T-helper 9 cell (primary cell): ENCODE measurements around the gene DOCK4.
A peak's percentile ranks its signal among the peaks of the same experiment; 100 is the strongest.
"Not testable (repeated sequence)": the region's sequence is repeated elsewhere in the genome, so short reads cannot be mapped to it uniquely, and the experiment has no call there.

ENCODE experiments used
- DNase-seq: peaks from one replicate; pipeline ENCODE4 v3.0.0-alpha.2; 2020
- total RNA-seq, 2 donors: gene quantifications; one replicate each; lab custom pipeline; 2026; lab: John Stamatoyannopoulos, UW

The DOCK4 gene, protein sequence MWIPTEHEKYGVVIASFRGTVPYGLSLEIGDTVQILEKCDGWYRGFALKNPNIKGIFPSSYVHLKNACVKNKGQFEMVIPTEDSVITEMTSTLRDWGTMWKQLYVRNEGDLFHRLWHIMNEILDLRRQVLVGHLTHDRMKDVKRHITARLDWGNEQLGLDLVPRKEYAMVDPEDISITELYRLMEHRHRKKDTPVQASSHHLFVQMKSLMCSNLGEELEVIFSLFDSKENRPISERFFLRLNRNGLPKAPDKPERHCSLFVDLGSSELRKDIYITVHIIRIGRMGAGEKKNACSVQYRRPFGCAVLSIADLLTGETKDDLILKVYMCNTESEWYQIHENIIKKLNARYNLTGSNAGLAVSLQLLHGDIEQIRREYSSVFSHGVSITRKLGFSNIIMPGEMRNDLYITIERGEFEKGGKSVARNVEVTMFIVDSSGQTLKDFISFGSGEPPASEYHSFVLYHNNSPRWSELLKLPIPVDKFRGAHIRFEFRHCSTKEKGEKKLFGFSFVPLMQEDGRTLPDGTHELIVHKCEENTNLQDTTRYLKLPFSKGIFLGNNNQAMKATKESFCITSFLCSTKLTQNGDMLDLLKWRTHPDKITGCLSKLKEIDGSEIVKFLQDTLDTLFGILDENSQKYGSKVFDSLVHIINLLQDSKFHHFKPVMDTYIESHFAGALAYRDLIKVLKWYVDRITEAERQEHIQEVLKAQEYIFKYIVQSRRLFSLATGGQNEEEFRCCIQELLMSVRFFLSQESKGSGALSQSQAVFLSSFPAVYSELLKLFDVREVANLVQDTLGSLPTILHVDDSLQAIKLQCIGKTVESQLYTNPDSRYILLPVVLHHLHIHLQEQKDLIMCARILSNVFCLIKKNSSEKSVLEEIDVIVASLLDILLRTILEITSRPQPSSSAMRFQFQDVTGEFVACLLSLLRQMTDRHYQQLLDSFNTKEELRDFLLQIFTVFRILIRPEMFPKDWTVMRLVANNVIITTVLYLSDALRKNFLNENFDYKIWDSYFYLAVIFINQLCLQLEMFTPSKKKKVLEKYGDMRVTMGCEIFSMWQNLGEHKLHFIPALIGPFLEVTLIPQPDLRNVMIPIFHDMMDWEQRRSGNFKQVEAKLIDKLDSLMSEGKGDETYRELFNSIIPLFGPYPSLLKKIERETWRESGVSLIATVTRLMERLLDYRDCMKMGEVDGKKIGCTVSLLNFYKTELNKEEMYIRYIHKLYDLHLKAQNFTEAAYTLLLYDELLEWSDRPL (N-terminal part only)
- total RNA-seq = 0.97 to 1.9 reads per million in 2 donors

DNA sequence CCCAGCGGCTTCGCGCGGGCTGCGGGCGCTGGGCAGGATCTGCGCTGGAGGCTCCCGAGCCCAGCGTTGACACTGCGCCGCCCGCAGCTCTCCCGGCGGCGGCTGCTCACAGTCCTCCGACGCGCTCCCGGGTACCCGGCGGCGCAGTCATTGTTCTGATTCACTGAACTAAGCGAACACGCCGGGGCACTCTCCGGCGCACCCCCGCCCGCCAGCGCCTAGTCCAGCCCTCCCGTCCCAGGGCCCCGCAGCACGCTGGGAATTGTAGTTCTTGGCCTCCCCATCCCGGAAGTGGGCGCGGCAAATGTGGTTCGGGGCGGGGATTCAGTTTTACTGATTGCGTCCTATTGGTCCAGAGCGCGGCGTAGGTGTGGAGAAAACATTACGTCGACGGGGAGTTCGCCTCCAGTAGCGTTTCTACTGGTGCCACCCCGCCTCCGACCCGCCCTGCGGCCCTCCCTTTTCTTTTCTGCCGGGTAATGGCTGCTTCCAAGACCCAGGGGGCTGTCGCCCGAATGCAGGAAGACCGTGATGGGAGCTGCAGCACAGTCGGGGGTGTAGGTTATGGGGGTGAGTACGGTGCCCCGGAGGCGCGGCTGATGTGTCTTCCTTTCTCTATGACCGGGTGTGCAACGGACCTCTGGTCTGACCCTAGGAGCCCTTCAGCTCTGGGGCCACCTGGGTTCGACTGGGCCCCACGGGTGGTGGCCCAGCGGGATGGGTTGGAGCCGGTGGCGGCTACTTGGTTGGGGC lies at the start of gene DOCK4, which contains the start of gene ZNF277:
Gene DOCK4 (minus strand): TSS at position 162 of the 753 bp plus-strand sequence. CDS start 261 bp downstream, outside the sequence.
Gene ZNF277 (plus strand): TSS at position 458 of the 753 bp plus-strand sequence. CDS start 22 bp downstream, at position 480.
- DNase-seq = peak; percentile 100

DNA sequence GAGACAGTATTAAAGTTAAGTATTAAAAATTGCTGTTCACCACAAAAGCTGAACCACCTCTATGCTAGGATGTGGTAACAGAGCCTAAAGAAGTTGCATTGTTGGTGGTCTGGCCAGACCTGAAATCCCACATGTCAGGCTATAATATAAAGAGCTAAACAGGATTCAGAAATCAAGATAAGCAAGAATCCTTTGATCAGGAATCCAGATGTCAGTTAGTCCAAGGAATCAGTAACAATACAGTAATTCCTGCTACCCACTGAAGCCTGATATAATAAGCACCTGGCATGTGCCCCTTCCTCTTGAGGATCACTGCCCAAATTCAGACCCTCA lies 49.2 kb upstream of the DOCK4 start:
- no peak for DNase-seq

DNA sequence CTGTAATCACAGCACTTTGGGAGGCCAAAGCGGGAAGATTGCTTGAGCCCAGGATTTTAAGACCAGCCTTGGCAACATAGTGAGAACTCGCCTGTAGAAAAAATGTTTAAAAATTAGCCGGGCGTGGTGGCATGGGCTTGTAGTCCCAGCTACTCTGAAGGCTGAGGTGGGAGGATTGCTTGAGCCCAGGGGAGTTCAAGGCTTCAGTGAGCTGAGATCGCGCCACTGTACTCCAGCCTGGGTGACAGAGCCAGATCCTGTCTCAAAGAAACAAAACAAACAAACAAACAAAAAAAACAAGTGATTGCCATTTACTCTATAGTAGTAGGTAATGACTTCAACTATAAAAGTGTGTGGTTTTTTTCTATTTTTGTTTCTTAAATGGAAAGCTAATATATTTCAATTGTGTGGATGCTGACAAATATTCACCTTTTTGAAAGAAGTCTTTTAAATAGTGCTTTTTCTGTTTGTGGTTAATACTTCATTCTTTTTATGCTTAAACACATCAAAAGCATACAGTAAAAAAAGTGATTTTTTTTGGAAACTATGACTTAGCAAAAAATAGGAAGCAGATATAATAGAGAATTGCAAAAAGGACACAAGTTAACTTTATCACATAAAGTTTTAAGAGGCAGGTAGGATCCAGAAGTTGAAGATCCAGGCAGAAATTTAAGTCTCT lies 48.6 kb upstream of the DOCK4 start:
- DNase-seq = no peak

DNA sequence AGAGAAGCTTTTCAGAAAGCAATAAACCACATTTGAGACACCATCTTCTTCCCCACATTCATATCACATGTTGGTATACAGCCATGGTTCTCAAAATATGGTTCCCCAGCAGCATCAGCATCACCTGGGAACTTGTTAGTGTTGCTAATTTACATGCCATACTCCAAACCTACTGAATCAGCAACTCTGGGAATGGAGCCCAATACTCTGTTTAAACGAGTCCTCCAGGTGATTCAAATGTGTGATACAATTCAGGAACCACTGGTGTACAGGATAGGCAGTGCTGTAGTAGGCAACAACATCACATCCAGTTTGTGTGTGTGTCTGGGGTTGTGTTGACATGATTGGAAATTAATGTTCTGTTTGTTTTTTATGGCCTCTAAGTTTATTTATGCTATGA lies 48.0 kb upstream of the DOCK4 start:
- no peak for DNase-seq

DNA sequence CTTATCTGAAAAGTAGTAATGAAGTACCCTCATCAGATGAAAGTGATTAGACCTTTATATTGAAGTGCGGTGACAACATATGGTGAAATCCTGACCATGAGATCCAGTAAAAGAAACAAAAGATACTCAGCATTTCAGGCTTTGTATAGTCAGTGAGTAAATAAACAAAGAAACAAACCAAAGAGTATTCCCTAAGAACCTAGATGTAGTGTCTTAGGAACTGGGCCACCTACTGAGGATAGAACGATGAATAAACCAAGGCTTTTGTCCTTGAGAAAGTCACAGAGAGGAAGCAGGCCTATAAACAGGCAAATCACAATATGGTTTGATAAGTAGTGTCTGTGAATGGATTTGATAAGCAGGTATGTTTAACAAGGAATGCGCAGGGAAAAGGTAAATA lies 46.5 kb upstream of the DOCK4 start:
- DNase-seq = no peak

DNA sequence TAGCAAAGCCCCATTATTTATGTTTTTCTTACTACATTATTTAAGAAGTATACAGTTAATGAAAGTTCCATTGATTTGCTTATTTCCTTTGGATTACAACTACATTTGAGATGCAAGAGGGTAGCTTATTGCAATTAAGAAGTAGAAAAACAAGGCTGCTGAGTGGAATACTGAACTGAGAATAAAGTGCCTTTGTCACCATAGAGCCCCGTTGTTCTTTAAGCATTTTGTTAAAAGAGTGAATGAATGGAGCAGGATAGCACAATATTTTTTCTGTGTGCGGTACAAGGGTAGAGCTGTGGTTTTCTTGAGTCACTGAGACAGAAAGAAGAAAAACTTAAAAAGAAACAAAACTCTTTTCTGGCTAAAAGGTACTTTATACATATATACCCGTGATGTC lies 45.9 kb upstream of the DOCK4 start:
- DNase-seq = no peak

DNA sequence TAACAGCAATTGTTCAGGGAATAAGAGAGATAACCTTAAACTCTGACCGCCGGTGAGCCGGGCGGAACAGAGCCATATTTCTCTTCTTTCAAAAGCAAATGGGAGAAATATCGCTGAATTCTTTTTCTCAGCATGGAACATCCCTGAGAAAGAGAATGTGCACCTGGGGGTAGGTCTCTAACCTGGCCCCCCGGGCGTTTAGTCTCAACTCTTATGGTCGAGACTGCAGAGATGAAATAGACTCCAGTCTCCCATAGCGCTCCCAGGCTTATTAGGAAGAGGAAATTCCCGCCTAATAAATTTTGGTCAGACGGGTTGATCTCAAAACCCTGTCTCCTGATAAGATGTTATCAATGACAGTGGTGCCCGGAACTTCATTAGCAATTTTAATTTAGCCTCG lies 43.8 kb upstream of the DOCK4 start:
- not testable (repeated sequence) for DNase-seq

DNA sequence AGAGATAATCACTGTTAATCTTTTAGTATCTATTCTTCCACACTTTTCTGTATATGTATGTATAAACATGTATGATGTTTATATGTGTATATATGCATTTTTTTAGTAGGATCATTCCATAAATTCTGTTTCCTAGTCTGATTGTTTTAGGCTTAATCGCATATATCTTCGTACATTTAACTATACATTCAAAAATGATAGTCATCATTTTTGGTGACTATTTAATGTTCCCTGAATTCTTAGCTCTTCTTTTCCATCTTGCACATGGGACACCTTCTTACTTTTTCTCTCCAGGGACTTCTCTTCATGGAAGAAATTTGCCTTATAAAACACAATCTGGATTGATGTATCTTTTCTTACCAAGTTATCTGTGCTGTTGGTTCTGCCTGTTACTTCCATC lies 42.4 kb upstream of the DOCK4 start:
- no peak for DNase-seq

DNA sequence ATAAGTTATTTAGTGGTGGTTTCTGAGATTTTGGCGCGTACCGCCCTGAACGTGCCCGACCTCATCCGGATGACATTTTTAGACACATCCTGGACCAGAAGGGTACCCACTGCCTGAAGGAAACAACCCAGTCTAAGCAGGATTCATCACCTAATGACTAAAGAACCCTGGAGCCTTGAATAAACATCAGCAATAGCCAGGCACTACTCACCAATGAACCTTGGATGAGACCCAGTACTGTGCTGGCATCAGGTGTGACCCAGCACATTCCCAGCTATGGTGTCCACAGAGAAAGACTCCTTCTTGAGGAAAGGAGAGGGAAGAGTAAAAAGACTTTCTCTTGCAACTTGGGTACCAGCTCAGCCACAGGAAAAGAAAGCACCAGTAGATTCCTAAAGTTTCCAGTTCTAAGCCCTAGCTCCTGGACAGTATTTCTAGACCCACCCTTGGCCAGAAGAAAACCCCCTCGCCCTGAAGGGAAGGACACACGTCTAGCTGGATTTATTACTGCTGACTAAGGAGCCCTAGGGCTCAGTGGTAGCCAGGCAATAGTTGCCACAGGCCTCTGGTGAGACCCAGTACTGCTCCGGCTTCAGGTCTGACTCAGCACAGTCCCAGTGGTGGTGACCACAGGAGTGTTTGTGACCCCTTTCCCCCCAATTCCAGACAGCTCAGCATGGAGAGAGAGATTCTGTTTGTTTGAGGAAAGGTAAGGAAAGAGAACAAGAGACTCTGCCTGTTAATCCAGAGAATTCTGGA lies 32.8 kb upstream of the DOCK4 start:
- no peak for DNase-seq

DNA sequence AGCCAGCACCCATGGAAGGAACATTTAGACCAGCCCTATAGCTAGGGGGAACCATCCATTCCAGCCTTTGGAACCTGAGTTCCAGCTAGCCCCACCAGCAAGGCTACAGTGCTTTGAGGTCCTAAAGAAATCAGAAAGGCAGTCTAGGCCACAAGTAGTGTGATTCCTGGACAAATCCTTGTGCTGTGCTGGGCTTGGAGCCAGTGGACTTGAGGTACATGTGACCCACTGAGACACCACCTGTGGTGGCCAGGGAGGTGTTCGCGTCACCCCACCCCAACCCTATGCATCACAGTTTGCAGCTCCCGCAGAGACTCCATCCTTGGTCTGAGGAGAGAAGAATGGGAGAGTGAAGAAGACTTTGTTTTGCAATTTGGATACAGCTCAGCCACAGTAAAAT lies 32.1 kb upstream of the DOCK4 start:
- no peak for DNase-seq

DNA sequence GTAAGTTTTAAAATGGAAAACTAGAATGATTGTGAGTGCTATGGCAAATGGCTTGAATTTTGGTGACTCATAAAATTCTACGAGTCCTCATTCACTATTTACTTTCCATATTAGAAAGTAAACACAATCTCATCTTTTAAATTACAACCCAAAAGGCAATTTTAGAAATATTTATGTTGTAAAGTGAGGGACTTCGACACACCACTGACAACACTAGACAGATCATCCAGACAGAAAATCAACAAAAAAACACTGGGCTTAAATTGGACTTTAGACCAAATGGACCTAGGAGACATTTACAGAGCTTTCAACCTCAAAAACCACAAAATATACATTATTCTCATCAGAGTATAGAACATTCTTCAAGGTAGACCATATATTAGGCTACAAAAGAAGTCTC lies 30.4 kb upstream of the DOCK4 start:
- no peak for DNase-seq

DNA sequence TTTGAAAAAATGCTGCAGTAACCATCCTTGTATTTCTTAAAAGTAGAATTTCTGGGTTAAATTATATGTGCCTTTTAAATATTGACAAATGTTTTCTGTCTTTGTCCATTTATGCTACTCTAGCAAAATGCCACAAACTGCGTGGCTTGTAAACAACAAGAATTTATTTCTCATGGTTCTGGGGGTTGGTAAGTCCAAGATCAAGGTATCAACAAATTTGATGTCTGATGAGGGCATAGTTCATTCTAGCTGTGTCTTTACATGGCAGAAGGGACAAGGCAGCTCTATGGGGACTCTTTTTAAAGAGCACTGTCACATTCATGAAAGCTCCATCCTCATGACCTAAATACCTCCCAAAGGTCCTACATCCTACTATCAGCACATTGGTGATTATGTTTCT lies 27.9 kb upstream of the DOCK4 start:
- DNase-seq = no peak

DNA sequence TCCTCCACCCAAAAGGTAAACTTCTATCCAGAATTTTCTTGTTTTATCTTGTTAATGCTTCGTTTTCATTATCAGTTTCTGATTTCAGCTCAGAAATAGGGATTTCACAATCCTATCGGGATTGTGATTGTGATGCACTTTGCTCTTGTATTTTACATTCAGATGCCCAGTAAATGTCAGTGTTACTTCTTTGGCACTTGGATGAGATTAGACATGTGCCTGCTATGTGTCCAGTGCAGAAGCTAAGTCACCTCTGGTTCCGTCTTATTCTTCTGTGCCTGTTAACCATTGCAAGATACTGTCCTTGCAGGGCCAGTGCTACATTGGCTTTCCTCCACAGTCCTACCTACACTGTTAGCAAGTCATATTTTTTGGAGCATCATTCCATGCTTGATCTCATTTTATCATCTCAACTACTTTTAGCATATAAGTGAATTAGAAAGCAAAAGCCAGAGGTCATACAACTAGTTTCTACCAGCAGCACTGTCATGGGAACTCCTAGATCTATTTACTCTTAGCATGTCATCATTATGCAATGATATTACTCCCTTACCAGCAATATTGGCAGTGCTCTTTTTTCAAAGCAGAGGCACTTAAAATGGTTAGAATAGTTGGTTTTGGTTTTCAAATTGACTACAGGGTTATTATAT lies 27.0 kb upstream of the DOCK4 start:
- DNase-seq = no peak

DNA sequence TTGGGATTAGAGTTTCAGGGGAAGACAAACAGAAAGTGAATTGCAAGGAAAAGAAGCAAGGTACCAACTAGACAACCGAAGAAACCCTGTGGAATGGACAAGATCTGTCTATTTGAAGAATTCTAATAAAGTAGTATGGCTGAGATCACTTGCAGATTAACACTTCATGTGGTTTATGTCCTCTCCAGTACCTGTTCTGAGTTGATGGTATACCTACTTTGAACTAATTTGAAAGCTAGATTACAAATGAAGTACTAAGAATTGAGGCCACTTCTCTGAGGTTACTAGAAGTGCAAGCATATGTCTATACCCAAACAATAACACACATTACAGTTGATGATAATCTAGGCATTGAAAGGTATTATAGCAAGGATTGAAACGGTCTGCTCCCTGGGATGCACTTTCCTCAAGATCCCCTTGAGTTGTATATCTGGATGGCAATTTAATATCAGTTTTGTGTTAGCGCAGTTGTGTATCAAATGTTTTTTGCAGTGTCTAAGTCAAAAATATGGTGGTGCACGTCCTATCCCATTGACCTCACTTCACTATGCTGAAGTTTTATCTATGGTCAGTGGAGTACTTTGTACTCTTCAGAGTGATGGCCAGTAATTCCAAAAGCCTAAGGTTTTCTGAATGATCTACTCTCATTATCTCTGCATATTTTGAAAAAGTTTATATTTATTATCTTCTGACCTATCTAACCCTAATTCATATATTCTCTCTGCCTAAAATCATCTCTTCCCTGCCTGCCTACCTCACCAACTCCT lies 26.2 kb upstream of the DOCK4 start:
- DNase-seq = no peak

DNA sequence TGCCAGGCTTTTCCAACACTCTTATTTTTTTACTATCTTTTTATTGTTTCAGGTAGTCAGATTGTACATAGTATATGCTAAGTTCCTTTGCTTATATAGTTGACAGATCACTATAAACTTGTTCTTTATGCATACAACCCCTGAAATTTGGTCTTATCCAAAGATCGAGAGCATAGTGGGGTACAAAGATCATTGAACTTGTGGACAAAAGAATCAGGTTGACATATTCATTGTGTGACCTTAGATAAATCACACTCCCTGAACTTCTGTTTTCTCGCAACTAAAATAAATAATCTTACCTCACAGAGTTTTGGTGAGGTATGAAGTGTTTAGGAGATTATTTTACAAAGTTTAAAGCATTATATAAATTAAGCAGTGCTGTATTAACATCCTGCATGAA lies 22.4 kb upstream of the DOCK4 start:
- no peak for DNase-seq

DNA sequence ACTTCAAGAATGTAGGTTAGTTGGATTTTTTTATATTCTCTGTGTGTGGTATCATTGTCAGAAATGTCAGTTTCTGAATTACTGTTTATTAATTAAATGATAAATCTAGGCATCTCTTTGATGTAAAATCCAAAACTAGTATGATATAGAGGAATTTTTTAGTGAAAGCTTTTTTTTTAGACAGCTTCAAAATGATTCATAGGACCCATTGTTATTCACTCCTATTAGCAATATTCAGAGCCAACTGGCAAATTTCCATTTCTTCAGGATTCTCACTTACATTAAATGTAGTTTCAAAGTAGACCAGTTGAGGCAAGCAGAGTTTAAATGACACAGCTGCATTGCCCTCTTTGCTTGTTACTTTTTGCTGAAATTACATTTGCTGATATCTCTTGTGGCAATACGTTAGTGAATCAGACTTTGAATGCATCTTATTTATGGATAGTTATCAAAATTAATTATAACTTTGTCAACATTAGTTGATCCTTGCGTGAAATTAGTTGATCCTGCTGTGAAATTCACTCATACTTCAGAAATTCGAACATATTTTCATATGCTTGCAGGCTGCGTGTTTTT lies 20.6 kb upstream of the DOCK4 start:
- DNase-seq = no peak

DNA sequence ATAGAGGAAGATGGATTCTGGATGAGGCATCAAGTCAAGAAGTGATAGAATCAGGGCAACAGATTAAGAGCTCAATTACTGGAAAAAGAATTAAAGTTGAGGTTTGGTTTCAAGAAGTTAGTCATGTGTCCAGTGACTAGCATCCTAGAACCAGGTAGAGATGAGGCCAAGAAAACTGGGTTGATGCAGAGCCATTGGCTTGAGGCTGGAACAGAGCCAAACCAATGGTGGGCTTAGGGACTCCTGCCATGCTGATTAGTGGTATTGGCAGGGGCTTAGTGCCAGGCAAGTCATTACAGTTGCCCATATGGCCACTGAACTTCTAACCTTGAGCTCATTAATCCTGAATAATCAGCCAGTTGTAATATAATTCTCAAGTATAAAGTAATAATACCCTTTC lies 18.8 kb upstream of the DOCK4 start:
- DNase-seq = no peak

DNA sequence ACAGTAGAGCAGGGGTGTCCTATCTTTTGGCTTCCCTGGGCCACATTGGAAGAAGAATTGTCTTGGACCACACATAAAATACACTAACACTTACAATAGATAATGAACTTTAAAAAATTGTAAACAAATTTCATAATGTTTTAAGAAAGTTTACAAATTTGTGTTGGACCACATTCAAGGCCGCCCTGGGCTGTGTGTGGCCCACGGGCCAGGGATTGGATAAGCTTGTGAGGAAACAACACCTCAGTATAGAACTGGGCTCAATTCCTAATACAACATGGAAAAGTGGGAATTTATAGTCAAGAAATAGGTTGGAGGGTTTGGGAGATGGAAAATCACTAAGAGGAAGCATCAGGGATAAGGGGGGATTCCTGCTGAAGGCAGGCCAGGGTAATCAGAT lies 18.0 kb upstream of the DOCK4 start:
- no peak for DNase-seq

DNA sequence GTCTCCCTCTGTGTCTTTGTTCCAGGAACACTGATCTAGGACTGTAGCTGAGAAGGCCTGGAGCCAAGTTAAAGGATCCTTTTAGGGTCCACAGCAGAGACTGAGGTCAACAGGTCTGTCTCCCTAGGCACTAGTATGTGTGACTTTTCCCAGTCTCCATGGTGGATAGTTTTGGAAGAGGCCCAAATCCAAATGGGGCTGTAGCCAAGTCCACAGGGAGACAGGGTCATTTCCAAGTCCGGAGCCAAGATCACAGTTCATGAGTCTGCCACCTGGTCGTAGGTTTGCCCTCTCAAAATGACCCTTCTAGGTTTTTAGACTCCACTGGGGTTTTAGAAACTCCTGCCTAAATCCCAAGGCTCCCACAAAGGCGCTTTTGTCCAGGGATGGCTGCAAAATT lies 17.1 kb upstream of the DOCK4 start:
- no peak for DNase-seq
